Stimulated activated CD8-positive, alpha-beta memory T cell treated with anti-CD3 and anti-CD28 coated beads, Interleukin-4, amount 100 ng/mL, for 24 hours (primary cell): ENCODE measurements around the gene TSEN2.
A peak's percentile ranks its signal among the peaks of the same experiment; 100 is the strongest.

Source experiments
- DNase-seq: peaks from one replicate; pipeline ENCODE4 v3.0.0-alpha.2; 2020; ENCODE audit warnings: low read depth

The TSEN2 gene

DNA sequence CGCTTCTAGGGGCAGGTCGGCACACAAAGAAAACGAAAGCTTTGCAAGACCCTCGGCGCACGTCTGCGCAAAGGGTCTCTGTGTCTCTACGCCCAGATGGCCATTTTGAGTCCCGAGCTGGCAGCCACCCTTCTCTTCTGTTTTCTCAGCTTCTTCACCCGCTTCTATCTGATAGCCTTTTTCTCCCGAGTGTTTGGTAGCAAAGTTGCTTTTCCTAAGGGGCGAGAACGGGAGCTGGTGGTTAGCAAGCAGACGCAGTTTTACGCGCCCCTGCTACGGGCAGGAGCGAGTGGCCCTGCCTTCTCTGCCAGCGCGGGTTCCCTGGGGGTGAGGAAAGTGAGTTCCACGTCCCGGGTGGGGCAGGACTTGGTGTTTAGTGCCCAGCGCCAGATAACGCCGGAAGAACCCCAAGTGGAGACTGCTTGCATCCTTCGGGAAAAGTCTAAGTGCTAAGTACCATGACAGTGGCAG lies 69.7 kb downstream of the TSEN2 start:
- no peak for DNase-seq

DNA sequence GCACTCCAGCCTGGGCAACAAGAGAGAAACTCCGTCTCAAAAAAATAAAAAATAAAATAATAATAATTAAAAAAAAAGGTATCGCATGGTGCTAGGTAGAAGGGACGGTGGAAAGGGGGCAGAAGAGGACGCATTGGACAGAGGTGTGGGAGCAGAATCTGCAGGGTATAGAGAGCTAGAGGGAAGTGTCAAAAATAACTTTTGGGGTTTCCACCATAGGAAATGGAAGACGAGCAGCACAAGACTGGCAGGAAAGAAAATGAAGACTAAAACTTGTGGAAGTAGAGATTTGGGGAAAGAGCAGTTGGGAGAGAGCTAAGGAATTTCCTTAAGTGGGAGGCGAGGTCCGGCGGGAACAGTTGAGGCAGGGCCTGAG lies 72.0 kb downstream of the TSEN2 start:
- no peak for DNase-seq

DNA sequence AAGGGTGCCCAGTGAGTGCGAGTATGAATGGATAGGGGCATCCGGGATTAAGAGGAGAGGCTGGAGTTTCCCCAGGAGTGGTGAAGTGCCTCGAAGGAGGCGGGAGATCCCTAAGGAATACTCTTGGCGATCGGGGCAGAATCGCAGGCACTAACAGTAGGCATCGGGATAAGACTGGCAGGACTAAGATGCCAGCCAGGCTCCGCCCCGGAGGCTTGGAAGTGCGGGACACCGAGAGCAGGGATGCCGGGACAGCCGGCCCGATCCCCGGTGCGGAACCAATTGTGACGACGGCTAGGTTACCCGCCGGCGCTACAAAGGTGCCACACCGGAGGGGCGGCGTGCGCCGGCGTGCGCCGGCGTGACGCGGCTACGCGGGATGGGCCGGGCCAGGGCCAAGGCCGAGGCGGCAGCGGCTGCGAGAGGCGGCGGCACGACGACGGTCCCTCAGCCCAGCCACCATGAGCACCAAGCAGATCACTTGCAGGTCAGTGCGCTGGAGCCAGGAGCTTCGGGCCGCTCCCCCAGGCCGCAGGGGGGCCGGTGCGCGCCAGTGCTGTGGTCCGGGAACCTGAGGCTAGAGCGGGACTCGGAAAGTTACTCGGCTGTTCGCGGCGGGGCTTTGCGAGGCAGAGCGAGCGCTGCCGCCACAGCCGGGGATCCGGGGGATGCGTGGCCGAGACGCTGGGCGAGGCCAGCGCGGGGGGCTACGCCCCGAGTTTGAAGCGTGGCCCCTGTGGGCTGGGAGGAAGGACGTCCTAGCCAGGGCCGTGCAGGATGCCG lies 72.6 kb downstream of the TSEN2 start, which contains the start of gene MKRN2:
MKRN2 (plus strand) TSS at position 398 of the 783 bp plus-strand sequence; CDS start at position 462, 64 bp downstream.
- DNase-seq, result peak; percentile 79

DNA sequence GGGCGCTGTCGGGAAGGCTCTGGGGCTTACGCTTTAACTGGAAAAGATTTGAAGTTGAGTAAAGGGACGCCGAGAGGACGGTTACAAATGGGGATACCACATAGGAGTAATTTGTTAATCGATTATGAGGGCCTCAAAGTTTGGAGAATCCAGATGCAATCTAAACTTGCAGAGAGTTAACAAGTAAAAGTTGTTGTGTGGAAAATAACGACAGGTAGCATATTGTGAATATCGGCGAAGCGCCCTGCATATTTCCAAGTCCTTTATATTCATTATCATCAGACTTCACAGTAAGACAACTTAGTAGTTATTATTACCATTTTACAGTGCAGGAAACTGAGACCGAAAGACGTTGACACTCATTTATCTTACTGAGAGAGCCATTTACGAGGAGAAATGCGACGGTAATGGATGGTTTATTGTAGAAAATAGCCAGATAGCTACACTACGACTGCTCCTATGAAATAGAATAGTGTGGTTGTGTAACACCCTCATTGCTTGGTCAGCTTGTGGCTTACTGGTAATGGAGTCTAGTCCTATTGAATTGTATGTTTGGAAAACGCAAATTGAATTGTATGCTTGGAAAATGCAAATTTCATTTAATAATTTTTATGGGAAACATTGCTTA lies 73.3 kb downstream of the TSEN2 start:
- DNase-seq, result no peak

DNA sequence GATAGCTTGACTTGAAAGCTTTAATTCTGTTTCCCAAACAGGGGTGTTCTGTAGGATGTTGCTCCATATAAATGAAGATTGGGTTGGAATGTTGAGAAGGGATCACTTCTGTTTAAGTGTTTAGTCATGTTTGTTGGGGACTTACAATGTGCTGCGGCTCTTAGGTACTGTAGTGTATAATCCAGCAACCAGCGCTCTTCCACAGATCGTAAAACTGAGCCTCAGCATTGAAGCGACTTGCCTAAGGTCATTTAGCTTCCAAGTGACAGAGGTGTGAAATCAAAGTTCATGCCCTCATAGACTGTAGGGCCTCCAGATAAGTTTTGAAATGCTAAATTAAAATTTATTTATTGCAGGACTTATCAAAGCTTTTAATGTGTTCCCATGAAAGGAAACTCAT lies 74.4 kb downstream of the TSEN2 start:
- no peak for DNase-seq

DNA sequence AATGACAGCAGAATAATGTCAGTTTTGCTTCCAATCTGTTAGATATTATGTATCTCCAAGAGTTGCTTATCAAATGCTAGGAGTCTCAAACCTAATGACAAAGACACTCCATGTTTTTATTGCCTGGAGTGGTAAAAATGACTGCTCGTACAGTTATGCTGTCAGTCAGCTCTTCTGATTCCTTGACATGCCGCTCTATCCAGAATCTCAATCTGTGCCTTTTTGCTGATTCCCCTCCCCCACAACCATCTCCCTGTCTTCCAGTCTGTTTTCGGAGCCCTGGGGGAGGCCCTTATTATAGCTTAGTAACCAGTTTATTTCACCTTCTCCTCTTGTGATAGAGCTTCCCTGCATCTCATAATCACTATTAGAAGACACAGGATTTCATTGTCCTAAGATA lies 75.2 kb downstream of the TSEN2 start:
- no peak for DNase-seq

DNA sequence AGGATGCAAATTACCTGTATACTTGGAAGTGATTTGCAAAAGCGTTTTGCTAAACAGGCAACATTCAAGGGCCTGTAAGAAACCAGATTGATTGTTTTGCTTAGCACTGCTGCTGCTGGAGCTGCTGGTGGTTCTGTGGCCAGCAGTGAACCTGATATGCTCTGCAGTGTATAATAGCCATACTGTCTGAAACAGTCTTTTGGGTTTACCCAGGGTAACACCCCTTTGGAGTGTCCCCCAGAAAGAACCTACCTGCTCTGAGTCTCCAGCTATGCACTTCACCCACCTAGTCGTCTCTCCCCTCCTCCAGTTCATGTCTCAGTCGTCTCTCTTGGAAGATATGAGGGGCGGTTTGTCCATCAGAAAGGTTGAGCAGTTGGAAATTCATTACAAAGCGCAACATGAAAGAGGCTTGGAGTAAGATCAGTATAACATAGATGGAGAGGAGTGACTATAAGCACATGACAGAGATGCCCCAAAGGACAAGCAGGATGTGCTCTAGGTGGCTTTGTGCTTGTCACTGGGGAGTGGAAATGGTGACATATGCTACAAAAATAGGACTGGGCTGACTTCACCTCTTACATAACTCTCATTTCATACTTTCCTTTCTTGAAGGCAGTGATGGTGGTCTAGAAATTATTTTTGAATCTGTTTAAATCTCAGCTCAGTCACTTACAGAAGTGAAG lies 76.4 kb downstream of the TSEN2 start:
- DNase-seq, result no peak

DNA sequence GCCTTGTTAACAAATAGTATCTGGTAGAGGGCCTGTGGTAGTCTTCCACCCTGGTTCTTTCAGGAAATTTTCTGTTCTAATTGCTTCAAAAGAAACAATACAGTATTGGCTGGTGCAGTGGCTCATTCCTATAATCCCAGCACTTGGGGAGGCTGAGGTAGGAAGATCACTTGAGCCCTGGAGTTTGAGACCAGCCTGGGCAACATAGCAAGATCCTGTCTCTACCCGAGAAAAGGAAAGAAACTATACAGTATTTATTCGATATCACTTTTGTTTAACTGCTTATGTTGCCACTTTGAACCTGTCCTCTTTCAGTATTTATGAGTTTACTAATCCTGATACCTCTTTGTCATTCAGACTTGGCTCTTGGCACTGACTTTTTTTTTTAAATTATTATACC lies 77.1 kb downstream of the TSEN2 start:
- DNase-seq, result no peak

DNA sequence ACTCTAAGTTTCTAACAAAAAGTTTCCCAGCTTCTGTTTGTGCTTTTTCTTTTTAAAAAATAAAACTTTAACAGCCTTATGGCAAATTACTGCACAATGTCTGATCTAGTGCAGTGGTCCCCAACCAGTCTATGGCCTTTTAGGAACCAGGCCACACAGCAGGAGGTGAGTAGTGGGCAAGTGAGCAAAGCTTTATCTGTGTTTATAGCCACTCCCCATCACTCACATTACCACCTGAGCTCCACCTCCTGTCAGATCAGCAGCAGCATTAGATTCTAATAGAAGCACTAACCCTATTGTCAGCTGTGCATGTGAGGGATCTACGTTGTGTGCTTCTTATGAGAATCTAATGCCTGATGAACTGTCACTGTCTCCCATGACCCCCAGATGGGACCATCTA lies 78.2 kb downstream of the TSEN2 start:
- DNase-seq, result no peak

DNA sequence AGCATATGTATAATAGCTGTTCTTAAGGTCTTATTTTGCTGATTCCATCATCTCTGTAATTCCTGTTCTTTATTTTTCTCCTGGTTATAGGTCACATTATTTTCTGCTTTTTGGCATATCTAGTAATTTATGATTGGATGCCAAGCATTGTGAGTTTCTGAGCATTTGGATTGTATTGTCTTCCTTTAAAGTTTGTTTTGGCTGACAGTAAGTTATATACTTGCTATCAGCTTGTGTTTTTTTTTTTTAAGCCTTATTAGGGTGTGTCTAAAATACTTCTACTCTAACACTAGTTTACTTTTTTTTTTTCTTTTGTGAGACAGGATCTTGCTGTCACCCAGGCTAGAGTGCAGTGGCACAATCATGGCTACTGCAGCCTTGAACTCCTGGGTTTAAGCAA lies 82.7 kb downstream of the TSEN2 start:
- no peak for DNase-seq

DNA sequence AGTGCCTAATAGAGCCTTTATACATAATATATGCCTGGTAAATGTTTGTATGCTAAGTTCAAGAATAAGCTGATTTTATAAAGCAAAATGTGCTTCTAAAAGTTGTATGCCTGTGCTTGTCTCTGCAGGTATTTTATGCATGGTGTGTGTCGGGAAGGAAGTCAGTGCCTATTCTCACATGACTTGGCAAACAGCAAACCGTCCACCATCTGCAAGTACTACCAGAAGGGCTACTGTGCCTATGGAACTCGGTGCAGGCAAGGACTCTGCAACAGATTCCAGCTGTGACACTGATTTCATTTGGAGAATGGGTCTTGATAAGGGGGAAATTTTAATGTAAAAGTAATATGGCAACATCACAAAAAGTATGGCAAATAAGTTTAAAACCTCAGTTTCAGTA lies 84.5 kb downstream of the TSEN2 start:
- no peak for DNase-seq

DNA sequence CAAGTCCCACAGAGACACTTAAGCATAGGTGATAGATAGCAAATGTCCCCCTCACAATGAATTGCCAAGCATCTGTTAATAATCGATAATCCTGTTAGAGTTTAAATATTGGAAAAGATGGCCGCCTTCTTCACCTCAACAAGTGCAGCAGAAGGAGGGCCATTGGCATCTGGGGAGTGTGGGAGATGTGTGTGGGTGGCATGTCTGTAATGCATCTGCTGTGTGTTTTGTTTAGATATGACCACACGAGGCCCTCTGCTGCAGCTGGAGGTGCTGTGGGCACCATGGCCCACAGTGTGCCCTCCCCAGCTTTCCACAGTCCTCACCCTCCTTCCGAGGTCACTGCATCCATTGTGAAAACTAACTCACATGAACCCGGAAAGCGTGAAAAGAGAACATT lies 85.6 kb downstream of the TSEN2 start:
- DNase-seq, result no peak

DNA sequence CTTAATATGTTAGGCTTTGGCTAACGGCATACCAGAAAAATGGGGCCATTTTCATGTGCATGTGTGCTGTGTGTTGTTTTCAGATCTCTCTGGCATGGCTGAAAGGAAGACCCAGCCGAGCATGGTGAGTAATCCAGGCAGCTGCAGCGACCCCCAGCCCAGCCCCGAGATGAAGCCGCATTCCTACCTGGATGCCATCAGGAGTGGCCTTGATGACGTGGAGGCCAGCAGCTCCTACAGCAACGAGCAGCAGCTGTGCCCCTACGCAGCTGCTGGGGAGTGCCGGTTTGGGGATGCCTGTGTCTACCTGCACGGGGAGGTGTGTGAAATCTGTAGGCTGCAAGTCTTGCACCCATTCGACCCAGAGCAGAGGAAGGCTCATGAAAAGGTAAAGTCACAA lies 87.7 kb downstream of the TSEN2 start:
- DNase-seq, result no peak

DNA sequence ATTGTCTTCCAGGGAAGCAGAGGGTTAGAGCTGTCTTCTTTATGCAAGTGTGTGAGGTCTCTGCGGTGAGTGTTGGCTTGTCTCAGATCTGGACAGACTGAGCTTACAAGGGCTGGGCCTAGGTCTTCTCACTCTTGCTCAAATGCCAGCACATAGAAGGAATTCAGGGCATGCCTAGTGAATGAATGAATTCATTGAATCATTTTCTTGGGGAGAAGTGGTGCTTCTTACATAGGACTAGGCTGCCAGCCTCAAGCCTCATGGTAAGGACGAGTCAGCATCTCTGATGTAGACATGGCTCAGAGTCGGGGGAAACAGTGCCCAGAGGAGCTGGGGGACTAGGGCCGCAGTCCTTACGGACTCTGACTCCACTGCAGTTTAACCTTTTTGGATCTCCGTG lies 89.9 kb downstream of the TSEN2 start:
- no peak for DNase-seq

DNA sequence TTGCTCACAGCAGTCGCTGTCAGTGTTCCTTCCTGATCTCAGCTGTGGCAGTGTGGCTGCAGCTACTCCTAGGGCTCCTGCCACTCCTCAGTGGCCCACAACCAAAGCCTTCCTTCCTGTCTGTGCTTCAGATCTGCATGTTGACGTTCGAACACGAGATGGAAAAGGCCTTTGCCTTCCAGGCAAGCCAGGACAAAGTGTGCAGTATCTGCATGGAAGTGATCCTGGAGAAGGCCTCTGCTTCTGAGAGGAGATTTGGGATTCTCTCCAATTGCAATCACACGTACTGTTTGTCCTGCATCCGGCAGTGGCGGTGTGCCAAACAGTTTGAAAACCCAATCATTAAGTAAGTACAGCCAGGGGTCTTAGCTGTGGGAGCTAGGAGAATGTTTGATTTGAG lies 90.4 kb downstream of the TSEN2 start:
- no peak for DNase-seq

DNA sequence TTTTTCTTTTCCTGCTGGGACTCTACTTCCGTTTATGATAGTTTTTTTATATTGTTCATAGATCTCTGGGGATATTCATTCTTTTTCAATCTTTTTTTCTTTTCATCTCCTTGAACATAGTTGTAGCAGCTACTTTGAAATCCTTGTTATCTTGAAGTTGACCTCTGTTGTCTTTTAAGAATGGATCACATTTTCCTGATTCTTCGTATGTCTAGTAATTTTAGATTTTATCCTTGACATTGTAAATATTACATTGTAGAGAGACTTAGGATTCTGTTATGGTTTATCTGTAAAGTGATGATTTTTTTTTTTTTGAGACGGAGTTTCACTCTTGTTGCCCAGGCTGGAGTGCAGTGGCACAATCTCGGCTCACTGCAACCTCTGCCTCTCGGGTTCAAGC lies 93.1 kb downstream of the TSEN2 start:
- DNase-seq, result no peak

DNA sequence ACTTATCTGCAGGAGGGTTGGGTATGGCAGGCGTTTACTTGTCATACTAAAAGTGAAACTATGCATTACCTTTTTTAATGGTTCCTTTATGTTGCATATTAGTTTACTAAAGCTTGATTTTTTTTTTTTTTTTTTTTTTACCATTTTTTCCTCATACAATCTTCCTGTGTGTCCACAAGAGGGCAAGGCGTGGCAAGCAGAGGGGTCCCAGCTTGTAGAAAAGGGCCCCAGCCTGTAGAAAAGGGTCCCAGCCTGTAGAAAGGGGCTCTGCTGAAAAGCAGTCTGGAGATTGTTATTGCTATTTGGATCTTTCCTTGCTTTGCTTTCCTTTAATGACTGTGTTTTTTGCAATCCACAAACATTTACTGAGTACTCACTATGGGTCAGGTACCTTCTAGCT lies 94.5 kb downstream of the TSEN2 start:
- no peak for DNase-seq

DNA sequence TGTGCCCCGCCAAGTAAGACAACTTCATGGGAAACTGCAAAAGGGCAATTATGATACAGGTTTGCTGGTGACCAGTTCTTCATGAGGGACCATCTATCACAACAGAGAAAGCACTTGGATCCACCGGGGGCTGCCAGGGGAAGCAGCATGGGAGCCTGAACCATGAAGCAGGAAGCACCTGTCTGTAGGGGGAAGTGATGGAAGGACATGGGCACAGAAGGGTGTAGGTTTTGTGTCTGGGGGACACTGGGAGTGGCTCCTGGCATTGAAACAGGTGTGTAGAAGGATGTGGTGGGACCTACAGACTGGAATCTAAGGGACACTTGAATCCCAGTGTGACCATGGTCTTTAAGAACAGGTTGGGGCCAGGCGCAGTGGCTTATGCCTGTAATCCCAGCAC lies 95.2 kb downstream of the TSEN2 start:
- no peak for DNase-seq

DNA sequence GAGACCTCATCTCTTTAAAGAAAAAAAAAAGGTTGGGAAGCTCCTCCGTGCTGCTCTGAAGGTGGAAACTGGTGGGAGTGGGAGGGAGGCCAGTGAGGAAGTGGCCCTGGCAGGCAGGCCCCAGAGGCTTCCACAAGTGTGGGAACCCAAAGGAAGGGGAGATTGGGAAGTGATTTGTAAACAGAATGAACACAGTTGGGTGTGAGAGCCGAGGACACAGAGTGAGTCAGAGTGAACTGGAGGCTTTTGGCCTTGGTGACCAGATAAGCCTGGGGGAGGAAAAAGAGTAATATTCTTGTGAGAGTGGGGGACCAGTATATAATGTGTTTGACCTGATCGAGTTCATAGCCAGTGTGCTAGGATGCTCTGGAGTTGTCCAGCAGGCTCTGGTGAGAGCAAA lies 95.6 kb downstream of the TSEN2 start:
- DNase-seq, result no peak

DNA sequence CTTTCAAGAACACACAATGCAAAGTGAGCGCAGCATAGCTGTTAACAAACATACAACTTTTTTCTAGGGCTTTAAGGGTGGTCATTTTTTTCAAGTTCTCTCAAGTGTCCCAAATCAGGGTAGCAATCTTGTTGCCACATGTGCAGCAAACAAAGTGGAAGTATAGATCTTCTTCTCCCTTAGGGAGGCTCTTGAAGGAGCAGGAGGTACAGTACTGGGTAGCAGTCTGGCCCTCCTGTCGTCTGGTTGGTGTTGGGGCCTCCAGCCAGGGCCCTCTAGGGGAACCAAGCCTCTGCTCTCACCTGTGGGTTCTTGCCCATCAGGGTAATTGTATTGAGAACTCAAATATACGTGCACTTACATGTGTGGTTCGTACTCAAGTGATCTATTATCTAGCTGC lies 98.5 kb downstream of the TSEN2 start:
- no peak for DNase-seq
